Measurements from ENCODE around the gene CA9. TPM values are rescaled to one million over a fixed set of nuclear protein-coding genes. Genes with fewer than 3 reads are reported as not detected.
A peak's percentile ranks its signal among the peaks of the same experiment; 100 is the strongest.

The CA9 gene
- total RNA-seq, 4 donors from 2014 or later: 0.14 TPM; not detected in 3

GRCh38 chr9:35650341-35651158 lies 23.2 kb upstream of the CA9 start, which contains the start of gene SIT1:
Gene SIT1 (minus strand): TSS chr9:35650931. CDS start chr9:35650853, 78 bp downstream.
- DNase-seq: no peak
- intact Hi-C loops (cut with DNase I; ENCODE audit: low total_unique reads): no loop called here
- H3K27ac ChIP-seq: no peak within 1 kb of the TSS
- H3K36me3 ChIP-seq: no peaks in the 10 kb centered on the region
- H3K4me1 ChIP-seq: no peaks in the 10 kb centered on the region
- TF ChIP-seq CTCF (IDR thresholded peaks at IDR 0.05): no peak
- no peak for TF ChIP-seq POLR2A (IDR thresholded peaks at IDR 0.05)
- no peak within 1 kb of the TSS for H3K4me3 ChIP-seq
- no peaks in the 10 kb centered on the region for H3K27me3 ChIP-seq
- H3K9me3 ChIP-seq: no peaks in the 10 kb centered on the region

- Histone ChIP-seq H3K27ac (no peak overlapping the region), H3K36me3 (no peaks in the 10 kb centered on the region), H3K27me3 (no peaks in the 10 kb centered on the region), H3K4me1 (no peaks in the 10 kb centered on the region), H3K4me3 (no peak overlapping the region), H3K9me3 (no peaks in the 10 kb centered on the region)
- DNase-seq: no peak
- intact Hi-C loops (cut with DNase I; ENCODE audit: low total_unique reads): no loop called here
- no peak for TF ChIP-seq POLR2A (IDR thresholded peaks at IDR 0.05)
- TF ChIP-seq CTCF (IDR thresholded peaks at IDR 0.05): no peak
Observed at GRCh38 chr9:35651956-35652828, 21.5 kb upstream of the CA9 start.

- no peaks in the 10 kb centered on the region for H3K36me3 ChIP-seq
- H3K27ac ChIP-seq: no peak overlapping the region
- no peaks in the 10 kb centered on the region for H3K27me3 ChIP-seq
- no peak overlapping the region for H3K4me3 ChIP-seq
- H3K4me1 ChIP-seq: no peaks in the 10 kb centered on the region
- TF ChIP-seq CTCF (IDR thresholded peaks at IDR 0.05) (no peak), POLR2A (IDR thresholded peaks at IDR 0.05) (no peak)
- no peaks in the 10 kb centered on the region for H3K9me3 ChIP-seq
- DNase-seq: no peak
- intact Hi-C loops (cut with DNase I; ENCODE audit: low total_unique reads): no loop called here
Observed at GRCh38 chr9:35652829-35653209, 20.9 kb upstream of the CA9 start.

- intact Hi-C loops (cut with DNase I; ENCODE audit: low total_unique reads): no loop called here
- H3K27me3 ChIP-seq: no peaks in the 10 kb centered on the region
- peak in 1 of 2 donors; percentile 0 for DNase-seq
- TF ChIP-seq CTCF (IDR thresholded peaks at IDR 0.05) (no peak), POLR2A (IDR thresholded peaks at IDR 0.05) (no peak)
- no peaks in the 10 kb centered on the region for H3K9me3 ChIP-seq
- H3K4me1 ChIP-seq: no peaks in the 10 kb centered on the region
- H3K36me3 ChIP-seq: no peaks in the 10 kb centered on the region
- no peak overlapping the region for H3K27ac ChIP-seq
- H3K4me3 ChIP-seq: no peak overlapping the region
Observed at GRCh38 chr9:35653611-35654010, 20.1 kb upstream of the CA9 start.

GRCh38 chr9:35656348-35656747 lies 17.4 kb upstream of the CA9 start:
- H3K36me3 ChIP-seq: no peaks in the 10 kb centered on the region
- TF ChIP-seq CTCF (IDR thresholded peaks at IDR 0.05): no peak
- TF ChIP-seq POLR2A (IDR thresholded peaks at IDR 0.05): no peak
- intact Hi-C loops (cut with DNase I; ENCODE audit: low total_unique reads): loop anchor here (5.0 kb wide), 1 partner anchor 76 kb away; the partner anchor contains the start of genes CREB3 and TLN1
- no peak for DNase-seq
- peak overlapping the region; percentile 96 to 99 for H3K27ac ChIP-seq
- no peaks in the 10 kb centered on the region for H3K27me3 ChIP-seq
- H3K4me1 ChIP-seq: peaks cover 0 to 6% of the 10 kb centered on the region in 2 donors
- H3K4me3 ChIP-seq: no peak overlapping the region
- H3K9me3 ChIP-seq: no peaks in the 10 kb centered on the region

Data from uterus (tissue), 4 donors.